Measurements from ENCODE around the gene TSEN34.
"Not testable (repeated sequence)": the region's sequence is repeated elsewhere in the genome, so short reads cannot be mapped to it uniquely, and the experiment has no call there.

TSEN34 gene

DNA sequence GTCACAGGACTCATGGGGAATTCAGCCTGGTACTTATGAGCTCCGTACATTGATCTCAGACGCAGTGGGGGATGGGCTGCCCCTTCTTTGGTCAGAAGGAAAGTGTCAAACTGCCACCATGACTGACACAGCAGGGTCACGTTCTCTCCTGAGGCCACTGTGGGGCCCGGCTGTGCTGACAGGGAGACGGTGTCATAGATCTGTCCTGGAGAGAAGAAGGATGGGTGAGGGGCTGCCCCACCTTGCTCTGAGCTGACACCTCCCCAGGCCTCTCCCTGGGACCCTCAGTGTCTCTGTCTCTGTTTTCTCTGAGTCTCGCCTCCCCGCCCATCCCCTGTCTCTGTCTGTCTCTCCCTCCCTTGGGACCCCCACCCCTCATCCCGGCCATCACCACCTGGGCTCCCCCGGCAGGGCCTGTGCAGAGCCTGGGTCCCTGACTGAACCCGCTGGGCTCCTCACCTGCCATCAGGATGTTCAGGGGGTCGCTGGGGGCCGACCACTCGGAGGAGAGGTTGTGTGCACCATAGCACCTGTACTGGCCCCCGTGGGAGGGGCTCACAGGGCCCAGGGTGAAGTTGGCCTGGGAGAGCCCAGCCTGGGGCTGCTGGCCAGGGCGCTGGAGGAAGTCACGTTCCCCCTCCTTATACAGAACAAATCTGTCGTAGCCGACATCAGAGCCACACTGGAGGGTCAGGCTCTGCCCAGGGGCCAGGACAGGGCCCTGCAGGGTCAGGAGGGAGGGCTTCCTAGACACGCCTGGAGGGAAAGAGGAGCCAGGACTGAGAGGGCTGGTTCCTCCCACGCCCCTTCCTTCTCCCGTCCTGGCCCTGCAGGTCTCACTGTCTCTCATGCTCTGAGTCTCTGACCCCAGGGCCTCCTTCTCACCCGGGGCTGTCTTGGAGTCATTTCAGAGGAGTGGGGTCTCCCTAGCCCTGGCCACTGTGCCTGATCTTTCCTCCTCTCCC is 49.5 kb downstream of the TSEN34 start:
- DNase-seq: not testable (repeated sequence)

DNA sequence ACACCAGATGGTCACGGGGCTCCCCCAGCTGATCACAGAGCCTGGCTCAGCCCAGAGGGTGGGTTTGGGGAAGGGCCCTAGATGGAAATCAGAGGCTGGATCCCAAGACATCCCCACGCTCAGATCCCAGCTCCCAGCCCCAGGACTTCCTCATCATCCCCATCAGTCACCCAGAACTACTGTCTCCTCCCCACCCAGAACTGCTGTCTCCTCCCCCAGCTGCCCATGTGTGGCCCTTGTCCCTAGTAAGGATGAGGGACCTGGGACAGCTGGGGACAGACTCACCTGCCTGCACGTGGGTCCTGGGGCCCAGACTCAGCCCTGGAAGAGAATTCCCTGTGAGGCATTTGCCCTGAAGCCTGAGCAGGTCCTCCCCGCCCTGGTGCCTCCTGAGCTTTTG is 51.1 kb downstream of the TSEN34 start:
- DNase-seq: not testable (repeated sequence)

DNA sequence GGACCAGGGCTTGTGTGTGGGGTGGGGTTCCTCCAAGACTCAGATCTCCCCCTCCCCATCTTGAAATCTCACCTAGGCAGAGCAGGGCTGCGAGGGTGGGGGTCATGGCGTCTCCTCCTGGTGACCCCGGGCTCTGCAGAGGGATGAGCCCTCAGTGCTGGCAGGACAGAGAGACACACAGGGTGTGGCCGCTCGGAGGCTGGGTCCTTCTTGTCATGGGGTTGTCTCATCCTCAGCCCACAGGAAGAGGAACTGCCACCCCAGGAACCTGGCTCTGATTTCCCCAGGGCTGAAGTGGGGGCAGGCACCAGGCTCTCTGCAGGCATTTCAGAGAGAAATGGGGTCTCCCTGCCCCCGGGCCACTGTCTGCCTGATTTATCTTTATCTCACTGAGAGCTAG is 51.5 kb downstream of the TSEN34 start, which contains the start of gene LILRA6:
Gene LILRA6, minus strand, starts transcription at position 145 of the 400 bp plus-strand sequence.
- DNase-seq: not testable (repeated sequence)

DNA sequence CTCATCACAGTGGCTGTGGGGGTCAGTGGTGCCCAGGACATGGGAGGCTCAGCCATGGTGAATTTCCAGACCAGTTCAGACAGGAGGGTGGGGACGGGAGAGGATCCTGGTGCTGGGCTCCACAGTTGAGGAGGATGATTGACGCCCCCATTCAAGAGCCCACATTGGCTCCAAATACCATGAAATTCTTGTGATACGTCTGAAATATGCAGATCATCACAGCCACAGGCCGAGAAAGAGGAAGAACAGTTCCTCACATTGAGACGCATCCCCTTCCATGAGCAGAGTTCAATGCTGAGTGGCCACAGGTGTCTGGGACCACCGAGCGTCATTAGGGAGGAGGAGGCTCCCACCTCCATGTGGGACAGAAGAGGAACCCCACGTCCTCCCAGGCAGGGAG is 52.7 kb downstream of the TSEN34 start:
- DNase-seq: not testable (repeated sequence)
